Metanephros (tissue), 1 donor: ENCODE measurements around the gene DEFB124. TPM values are rescaled to one million over a fixed set of nuclear protein-coding genes. Genes with fewer than 3 reads are reported as not detected.

Experiments used
- total RNA-seq: library from RNA; depleted of rRNA; stranded (reverse); fragments of >200 nt; gene quantifications from one replicate; pipeline ENCODE4 v1.2.3, GENCODE V29; 2014

The DEFB124 gene
- not detected for total RNA-seq

GRCh38 chr20:31474758-31475427, at the start of gene DEFB124, which contains the start of gene REM1:
DEFB124 (minus strand) TSS chr20:31475127; CDS start chr20:31473013, 2,114 bp downstream.
REM1 (plus strand) TSS chr20:31475288; CDS start chr20:31476446, 1,158 bp downstream.

GRCh38 chr20:31514154-31515071, 39.5 kb upstream of the DEFB124 start, which contains the start of gene HM13:
HM13 (plus strand) TSS chr20:31514442; CDS start chr20:31514552, 110 bp downstream.

GRCh38 chr20:31440012-31440659, 34.8 kb downstream of the DEFB124 start, which contains the start of gene DEFB123:
DEFB123 (plus strand) TSS chr20:31440632; CDS start chr20:31440699, 67 bp downstream.

Other genes starting within 250 kb of the DEFB124 start
- gene DEFB115, start 217.5 kb downstream of the DEFB124 start, total RNA-seq: not detected
- gene DEFB116, start 166.5 kb downstream of the DEFB124 start, total RNA-seq: not detected
- gene DEFB118, start 106.5 kb downstream of the DEFB124 start, total RNA-seq: not detected
- not detected for gene DEFB119, start 84.5 kb downstream of the DEFB124 start, total RNA-seq
- gene DEFB121, start 68.9 kb downstream of the DEFB124 start, total RNA-seq: not detected
- gene DEFB123, start 34.5 kb downstream of the DEFB124 start, total RNA-seq: not detected
- 2.8 TPM for gene REM1, start 161 bp upstream of the DEFB124 start, total RNA-seq
- 79.2 TPM for gene HM13, start 39.3 kb upstream of the DEFB124 start, total RNA-seq
- gene ID1, start 130.2 kb upstream of the DEFB124 start, total RNA-seq: 748 TPM
- gene COX4I2, start 162.8 kb upstream of the DEFB124 start, total RNA-seq: 4.5 TPM
- 80.6 TPM for gene BCL2L1, start 247.7 kb upstream of the DEFB124 start, total RNA-seq